PC-9 (cell line): ENCODE results near the gene HIF1A. TPM values are rescaled to one million over a fixed set of nuclear protein-coding genes. Genes with fewer than 3 reads are reported as not detected.
A peak's percentile ranks its signal among the peaks of the same experiment; 100 is the strongest.

Experiments
- Bru-seq: library from RNA; stranded (reverse); fragments of 400-500 nt; gene quantifications from one replicate; lab custom pipeline; 2021; lab: Mats Ljungman, UMichigan
- BruChase-seq, 2 experiments: library from RNA; stranded (reverse); fragments of 400-500 nt; gene quantifications; one replicate each; lab custom pipeline; 2021; lab: Mats Ljungman, UMichigan
- BruUV-seq: library from RNA; stranded (reverse); fragments of 400-500 nt; replicated peaks from 2 replicates; lab custom pipeline; 2021; lab: Mats Ljungman, UMichigan
- CTCF ChIA-PET: fragments of 300-600 bp; sonication (Branson Sonifier 250); formaldehyde crosslinking; loops from one replicate; lab custom pipeline; 2022; ENCODE audit warnings: antibody characterized with exemption; lab: Charles Lee
- POLR2A ChIA-PET: fragments of 300-600 bp; sonication (Branson Sonifier 250); formaldehyde crosslinking; loops from one replicate; lab custom pipeline; 2022; ENCODE audit warnings: antibody characterized with exemption; ENCODE audit not compliant: unreplicated experiment; lab: Charles Lee
- DNase-seq, 2 experiments: peaks; one replicate each; pipeline versions ENCODE4 v3.0.0 to v3.0.0-alpha.2; 2015 to 2022; ENCODE audit warnings: mixed read lengths in 1 of 2
- H2AFZ ChIP-seq: fragments of 200-600 bp; sonication (generic); 2 replicates; pipeline ENCODE4 v1.8.1; 2017; ENCODE audit warnings: antibody characterized with exemption
- H3F3A ChIP-seq: fragments of 200-600 bp; sonication (generic); 2 replicates; pipeline ENCODE4 v1.8.1; 2017; ENCODE audit warnings: antibody characterized with exemption, mild to moderate bottlenecking, low read depth; ENCODE audit not compliant: insufficient read depth
- H3K27ac ChIP-seq: fragments of 200-600 bp; sonication (generic); 2 replicates; pipeline ENCODE4 v1.6.1; 2016; ENCODE audit warnings: mixed run types
- H3K27me3 ChIP-seq: fragments of 200-600 bp; sonication (generic); 2 replicates; pipeline ENCODE4 v1.6.1; 2016; ENCODE audit warnings: low read depth, mixed run types; ENCODE audit not compliant: insufficient read depth
- H3K36me3 ChIP-seq: fragments of 200-600 bp; sonication (generic); 2 replicates; pipeline ENCODE4 v1.6.1; 2016; ENCODE audit warnings: low read depth, mixed run types
- H3K4me1 ChIP-seq: fragments of 200-600 bp; sonication (generic); replicated peaks from 2 replicates; pipeline ENCODE4 v1.6.1; 2016; ENCODE audit warnings: mixed run types; ENCODE audit not compliant: insufficient read depth
- H3K4me2 ChIP-seq: fragments of 200-600 bp; sonication (generic); 2 replicates; pipeline ENCODE4 v1.6.1; 2017; ENCODE audit warnings: mixed run types
- H3K4me3 ChIP-seq: fragments of 200-600 bp; sonication (generic); 2 replicates; pipeline ENCODE4 v1.6.1; 2016; ENCODE audit warnings: mixed run types
- H3K79me2 ChIP-seq: fragments of 200-600 bp; sonication (generic); 2 replicates; pipeline ENCODE4 v1.6.1; 2017; ENCODE audit warnings: low read depth, mixed run types
- H3K9me2 ChIP-seq: fragments of 200-600 bp; sonication (generic); 2 replicates; pipeline ENCODE4 v1.8.1; 2017; ENCODE audit warnings: mild to moderate bottlenecking; ENCODE audit not compliant: insufficient read depth
- H3K9me3 ChIP-seq: fragments of 200-600 bp; sonication (generic); 2 replicates; pipeline ENCODE4 v1.8.1; 2016; ENCODE audit warnings: low read depth; ENCODE audit not compliant: insufficient read depth
- H4K20me1 ChIP-seq: fragments of 200-600 bp; sonication (generic); 2 replicates; pipeline ENCODE4 v1.8.1; 2017; ENCODE audit not compliant: insufficient read depth
- EZH2 ChIP-seq: fragments of 200-600 bp; sonication (generic); IDR thresholded peaks from 2 replicates; pipeline ENCODE4 v1.8.0; 2017; ENCODE audit warnings: antibody characterized with exemption, low read depth
- intact Hi-C: fragments of 100-400 bp; cut with micrococcal nuclease; formaldehyde crosslinking; loops from one replicate; pipeline ENCODE4 v1.10.0; 2022; ENCODE audit not compliant: unreplicated experiment
- long read RNA-seq: library from polyadenylated mRNA; stranded (forward); transcript quantifications from one replicate; pipeline ENCODE4 v2.0.0, GENCODE V29; 2022
- total RNA-seq: library from RNA; stranded (reverse); gene quantifications from 2 replicates; pipeline ENCODE4 v1.2.3, GENCODE V29; 2021
- TF ChIP-seq, protein P1 (sequence below): fragments of 200-600 bp; sonication (generic); conservative IDR thresholded peaks from 2 replicates; pipeline ENCODE4 v1.6.1; 2017; ENCODE audit warnings: mixed run types, antibody characterized with exemption, mild to moderate bottlenecking, moderate library complexity

HIF1A gene
- total RNA-seq, result 146 and 154 TPM in 2 replicates
- percentile 99 among the genes with signal in this experiment for Bru-seq, nascent RNA
- percentile 98 among the genes with signal in this experiment for BruChase-seq, experiment 1, labeled RNA remaining after a 2-hour chase
- percentile 98 among the genes with signal in this experiment for BruChase-seq, experiment 2, labeled RNA remaining after a 6-hour chase
- long read RNA-seq, transcript HIF1A-202 (15 exons, 3,919 nt), result major isoform, 134 of 193 reads
- long read RNA-seq, transcript HIF1A-203 (15 exons, 3,922 nt), result minor isoform, 34 of 193 reads
- long read RNA-seq, transcript HIF1A-201 (14 exons, 3,555 nt), result minor isoform, 6 of 193 reads
- long read RNA-seq, partial matches to known transcripts, result 5 of 193 reads
- long read RNA-seq, other reads (novel, unspliced or antisense), result 14 of 193 reads

DNA sequence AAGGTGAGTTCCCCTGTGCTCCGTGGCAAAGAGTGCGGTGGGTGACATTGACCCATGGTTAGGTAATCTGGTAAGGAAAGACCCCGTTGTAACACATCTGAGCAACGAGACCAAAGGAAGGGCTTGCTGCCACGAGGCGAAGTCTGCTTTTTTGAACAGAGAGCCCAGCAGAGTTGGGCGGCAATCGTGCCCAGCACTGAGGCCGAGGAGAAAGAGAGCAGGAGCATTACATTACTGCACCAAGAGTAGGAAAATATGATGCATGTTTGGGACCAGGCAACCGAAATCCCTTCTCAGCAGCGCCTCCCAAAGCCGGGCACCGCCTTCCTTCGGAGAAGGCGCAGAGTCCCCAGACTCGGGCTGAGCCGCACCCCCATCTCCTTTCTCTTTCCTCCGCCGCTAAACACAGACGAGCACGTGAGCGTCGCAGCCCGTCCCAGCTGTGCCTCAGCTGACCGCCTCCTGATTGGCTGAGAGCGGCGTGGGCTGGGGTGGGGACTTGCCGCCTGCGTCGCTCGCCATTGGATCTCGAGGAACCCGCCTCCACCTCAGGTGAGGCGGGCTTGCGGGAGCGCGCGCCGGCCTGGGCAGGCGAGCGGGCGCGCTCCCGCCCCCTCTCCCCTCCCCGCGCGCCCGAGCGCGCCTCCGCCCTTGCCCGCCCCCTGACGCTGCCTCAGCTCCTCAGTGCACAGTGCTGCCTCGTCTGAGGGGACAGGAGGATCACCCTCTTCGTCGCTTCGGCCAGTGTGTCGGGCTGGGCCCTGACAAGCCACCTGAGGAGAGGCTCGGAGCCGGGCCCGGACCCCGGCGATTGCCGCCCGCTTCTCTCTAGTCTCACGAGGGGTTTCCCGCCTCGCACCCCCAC is at the start of gene HIF1A:
HIF1A (plus strand) TSS at position 684 of the 865 bp plus-strand sequence. CDS start 292 bp downstream, outside the sequence.
- intact Hi-C loops, result loop anchor here (1.0 to 5.0 kb wide), 7 partner anchors 33 to 223 kb away; no protein-coding TSS in a partner anchor
- Histone ChIP-seq H3F3A (peaks cover 9% of the 10 kb centered on the region), H3K79me2 (peaks cover 48% of the 10 kb centered on the region), H2AFZ (peak within 1 kb of the TSS; percentile 84), H3K4me3 (peak within 1 kb of the TSS; percentile 85), H4K20me1 (peaks cover 42% of the 10 kb centered on the region), H3K9me3 (no peaks in the 10 kb centered on the region), H3K27me3 (no peaks in the 10 kb centered on the region), H3K27ac (peak within 1 kb of the TSS; percentile 93), H3K4me2 (peak within 1 kb of the TSS; percentile 98), H3K36me3 (peaks cover 25% of the 10 kb centered on the region), H3K4me1 (peaks cover 28% of the 10 kb centered on the region), H3K9me2 (no peaks in the 10 kb centered on the region)
- peak; percentile 98 for DNase-seq
- TF ChIP-seq, protein P1, sequence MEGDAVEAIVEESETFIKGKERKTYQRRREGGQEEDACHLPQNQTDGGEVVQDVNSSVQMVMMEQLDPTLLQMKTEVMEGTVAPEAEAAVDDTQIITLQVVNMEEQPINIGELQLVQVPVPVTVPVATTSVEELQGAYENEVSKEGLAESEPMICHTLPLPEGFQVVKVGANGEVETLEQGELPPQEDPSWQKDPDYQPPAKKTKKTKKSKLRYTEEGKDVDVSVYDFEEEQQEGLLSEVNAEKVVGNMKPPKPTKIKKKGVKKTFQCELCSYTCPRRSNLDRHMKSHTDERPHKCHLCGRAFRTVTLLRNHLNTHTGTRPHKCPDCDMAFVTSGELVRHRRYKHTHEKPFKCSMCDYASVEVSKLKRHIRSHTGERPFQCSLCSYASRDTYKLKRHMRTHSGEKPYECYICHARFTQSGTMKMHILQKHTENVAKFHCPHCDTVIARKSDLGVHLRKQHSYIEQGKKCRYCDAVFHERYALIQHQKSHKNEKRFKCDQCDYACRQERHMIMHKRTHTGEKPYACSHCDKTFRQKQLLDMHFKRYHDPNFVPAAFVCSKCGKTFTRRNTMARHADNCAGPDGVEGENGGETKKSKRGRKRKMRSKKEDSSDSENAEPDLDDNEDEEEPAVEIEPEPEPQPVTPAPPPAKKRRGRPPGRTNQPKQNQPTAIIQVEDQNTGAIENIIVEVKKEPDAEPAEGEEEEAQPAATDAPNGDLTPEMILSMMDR, result no peak
- TF ChIP-seq EZH2, result no peak
- ChIA-PET CTCF (interaction anchor here (0.7 kb wide), 1 partner anchor 148 kb away, joined by 3 read pairs; no protein-coding TSS in a partner anchor), POLR2A (interaction anchor here (0.5 to 1.1 kb wide), 13 partner anchors 11 to 334 kb away, joined by 3 to 20 read pairs (median 4); no protein-coding TSS in a partner anchor)
- BruUV-seq, result TSS peak; percentile 69

DNA sequence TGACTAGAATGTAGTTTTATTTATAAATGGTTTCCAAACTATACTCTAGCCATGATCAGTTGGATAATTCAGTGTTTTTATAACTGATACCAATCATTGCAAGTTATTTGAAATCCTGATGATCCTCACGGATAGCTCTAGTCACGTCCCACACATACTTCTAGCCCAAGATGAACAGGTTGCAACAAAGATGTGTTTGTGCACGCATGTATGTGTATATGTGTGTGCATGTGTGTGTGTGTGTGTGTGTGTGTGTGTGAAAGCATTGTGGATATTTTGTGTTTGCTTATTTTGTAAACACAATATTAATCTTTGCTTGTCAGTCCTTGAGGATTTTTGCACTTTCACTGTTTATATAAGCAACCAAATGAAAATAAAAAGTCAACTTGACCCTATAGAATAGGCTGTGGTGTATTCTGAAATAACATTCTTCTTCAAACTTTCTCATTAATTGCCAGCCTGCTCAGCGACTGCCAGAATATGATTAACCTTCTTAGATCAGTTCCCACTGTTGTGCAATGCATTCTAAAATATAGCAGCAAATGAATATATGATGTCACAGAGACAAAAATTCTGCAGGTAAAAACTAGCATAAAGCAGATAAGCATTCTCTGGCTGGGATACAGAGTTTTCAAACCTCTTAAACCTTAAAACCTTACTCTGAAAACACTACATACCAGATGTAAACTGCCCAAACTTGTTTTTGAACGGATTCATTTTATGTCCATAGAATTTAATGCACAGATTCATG is 48.8 kb upstream of the HIF1A start:
- no peaks in the 10 kb centered on the region; the same call in 1 of the 2 replicates for H3K9me2 ChIP-seq
- H3K36me3 ChIP-seq, result no peaks in the 10 kb centered on the region
- intact Hi-C loops, result no loop called here
- POLR2A ChIA-PET, result no interaction called here
- CTCF ChIA-PET, result no interaction called here
- TF ChIP-seq, protein P1, result no peak
- no peak for TF ChIP-seq EZH2
- H3K79me2 ChIP-seq, result no peaks in the 10 kb centered on the region
- H3K4me1 ChIP-seq, result peaks cover 7% of the 10 kb centered on the region; the same call in 1 of the 2 replicates
- no peak overlapping the region for H3K4me3 ChIP-seq
- no peak overlapping the region for H2AFZ ChIP-seq
- H3K9me3 ChIP-seq, result no peaks in the 10 kb centered on the region
- H4K20me1 ChIP-seq, result no peaks in the 10 kb centered on the region
- no peak overlapping the region for H3K27ac ChIP-seq
- H3F3A ChIP-seq, result peaks cover 12% of the 10 kb centered on the region; the same call in 1 of the 2 replicates
- BruUV-seq, result no TSS peak
- no peak overlapping the region for H3K4me2 ChIP-seq
- DNase-seq, result no peak
- H3K27me3 ChIP-seq, result no peaks in the 10 kb centered on the region
